Measurements from ENCODE around the gene PTK7.
"Not testable (repeated sequence)": the region's sequence is repeated elsewhere in the genome, so short reads cannot be mapped to it uniquely, and the experiment has no call there.

Gene PTK7

DNA sequence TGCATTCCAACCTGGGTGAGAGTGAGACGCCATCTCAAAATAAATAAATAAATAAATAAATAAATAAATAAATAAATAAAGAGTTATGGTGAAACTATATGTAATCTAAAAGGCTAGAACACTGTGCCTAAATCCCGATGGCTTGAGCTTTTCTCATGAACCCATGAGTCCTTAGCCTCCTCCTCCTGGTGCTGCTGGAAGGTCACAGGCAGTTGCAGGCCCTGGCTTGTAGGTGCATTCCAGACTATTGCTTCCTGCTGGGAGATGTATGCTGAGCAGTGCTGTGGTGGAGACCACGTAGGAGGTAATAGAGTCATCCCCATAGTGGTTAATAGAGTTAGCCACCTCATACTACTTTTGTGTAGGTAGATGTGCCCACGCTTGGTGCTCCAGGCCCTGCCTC is 12.5 kb downstream of the PTK7 start:
- no peak for DNase-seq

- DNase-seq = no peak
These were observed 13.4 kb downstream of the PTK7 start for GRCh38 chr6:43089467-43089866.

GRCh38 chr6:43089874-43090558 is 13.9 kb downstream of the PTK7 start:
- DNase-seq = no peak

GRCh38 chr6:43090559-43090956 is 14.4 kb downstream of the PTK7 start:
- no peak for DNase-seq

DNA sequence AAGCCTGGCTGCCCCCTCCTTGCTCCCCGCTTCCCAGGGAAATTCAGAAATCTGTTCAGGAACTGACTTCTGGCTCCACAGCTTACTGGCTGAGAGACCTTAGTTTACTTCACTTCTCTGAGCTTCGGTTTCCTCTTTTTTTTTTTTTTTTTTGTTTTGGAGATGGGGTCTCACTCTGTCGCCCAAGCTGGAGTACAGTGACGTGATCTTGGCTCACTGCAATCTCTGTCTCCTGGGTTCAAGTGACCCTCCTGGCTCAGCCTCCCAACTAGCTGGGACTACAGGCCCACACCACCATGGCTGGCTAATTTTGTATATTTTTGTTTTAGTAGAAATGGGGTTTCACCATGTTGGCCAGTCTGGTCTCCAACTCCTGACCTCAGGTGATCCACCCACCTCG is 14.9 kb downstream of the PTK7 start:
- DNase-seq = no peak

GRCh38 chr6:43091436-43091991 is 15.4 kb downstream of the PTK7 start:
- no peak for DNase-seq

GRCh38 chr6:43092635-43093034 is 16.5 kb downstream of the PTK7 start:
- no peak for DNase-seq

DNA sequence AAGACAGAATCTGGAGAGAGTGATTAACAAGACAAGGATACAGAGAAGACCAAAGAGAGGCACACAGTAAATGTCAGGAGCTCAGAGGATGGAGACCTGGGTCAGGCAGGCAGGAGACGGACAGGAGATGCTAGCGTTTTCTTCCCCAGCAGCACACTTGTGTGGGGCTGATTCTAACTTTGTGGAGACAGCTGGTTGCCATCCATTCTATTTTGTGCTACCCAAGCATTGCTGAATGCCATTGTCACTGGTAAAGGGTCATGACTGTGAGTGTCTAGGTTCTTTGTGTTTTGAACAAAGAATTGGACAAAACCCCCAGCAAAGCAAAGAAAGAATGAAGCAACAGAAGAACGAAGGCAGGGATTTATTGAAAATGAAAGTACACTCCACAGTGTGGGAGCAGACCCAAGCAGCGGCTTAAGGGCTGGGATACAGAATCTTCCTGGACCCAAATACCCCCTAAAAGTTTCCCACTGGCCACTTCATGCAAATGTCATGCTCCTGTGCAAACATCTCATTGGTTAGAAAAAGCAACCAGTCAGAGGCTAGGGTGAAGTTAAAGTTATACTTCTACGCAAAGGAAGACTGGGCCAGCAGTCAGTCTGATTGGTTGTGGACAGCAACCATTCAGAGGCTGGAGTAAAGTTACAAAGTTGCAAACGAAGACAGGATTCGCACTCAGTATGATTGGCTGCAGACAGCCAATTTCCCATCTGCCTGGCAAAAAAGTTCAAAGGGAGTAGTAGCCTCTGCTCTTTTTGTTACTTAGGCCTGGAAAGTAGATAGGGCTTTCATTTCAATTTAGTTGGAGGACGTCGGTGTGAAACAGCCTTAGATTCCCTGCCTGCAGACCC is 17.5 kb downstream of the PTK7 start:
- no peak for DNase-seq

DNA sequence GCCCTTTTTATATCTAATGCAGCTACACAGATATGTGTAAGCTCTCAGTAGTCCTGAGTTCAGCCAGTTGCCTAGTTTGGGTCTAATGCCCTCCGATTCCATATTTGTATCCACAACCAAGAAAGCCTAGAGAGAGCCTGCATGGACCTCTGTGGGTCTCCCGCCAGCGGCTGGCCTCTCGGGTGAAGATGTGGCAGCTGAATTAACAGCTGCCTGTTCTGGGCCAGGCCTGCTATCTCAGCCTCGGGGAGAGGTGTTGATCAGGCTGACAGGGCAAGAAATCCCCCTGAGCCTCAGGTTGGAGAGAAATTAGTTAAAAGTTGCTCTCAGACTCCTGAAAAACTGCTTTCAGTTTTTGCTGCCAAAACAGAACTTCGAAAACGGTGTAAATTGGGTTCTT is 19.8 kb downstream of the PTK7 start:
- no peak for DNase-seq

- DNase-seq = no peak
These were observed 20.5 kb downstream of the PTK7 start for GRCh38 chr6:43096451-43097097.

DNA sequence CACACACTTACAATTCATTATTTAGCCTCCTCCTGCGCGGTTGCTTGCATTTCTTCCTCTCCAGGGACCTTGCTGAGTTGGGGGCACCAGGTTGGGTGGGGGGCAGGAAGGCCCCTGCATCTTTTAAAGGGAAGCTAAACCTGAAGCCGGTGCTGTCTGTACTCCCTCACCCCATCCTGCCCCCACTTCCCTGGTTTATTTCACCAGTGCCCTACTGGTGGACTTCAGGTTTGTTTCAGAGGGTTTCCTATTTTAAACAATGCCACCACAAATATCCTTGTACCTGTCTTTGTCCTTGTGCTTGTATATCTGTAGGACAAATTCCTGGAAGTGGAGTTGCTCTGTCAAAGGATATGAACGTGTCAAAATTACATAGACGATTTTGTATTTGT is 21.0 kb downstream of the PTK7 start:
- DNase-seq = no peak

- no peak for DNase-seq
These were observed 21.4 kb downstream of the PTK7 start for GRCh38 chr6:43097502-43097901.

GRCh38 chr6:43101497-43101896 is 25.4 kb downstream of the PTK7 start:
- no peak for DNase-seq

DNA sequence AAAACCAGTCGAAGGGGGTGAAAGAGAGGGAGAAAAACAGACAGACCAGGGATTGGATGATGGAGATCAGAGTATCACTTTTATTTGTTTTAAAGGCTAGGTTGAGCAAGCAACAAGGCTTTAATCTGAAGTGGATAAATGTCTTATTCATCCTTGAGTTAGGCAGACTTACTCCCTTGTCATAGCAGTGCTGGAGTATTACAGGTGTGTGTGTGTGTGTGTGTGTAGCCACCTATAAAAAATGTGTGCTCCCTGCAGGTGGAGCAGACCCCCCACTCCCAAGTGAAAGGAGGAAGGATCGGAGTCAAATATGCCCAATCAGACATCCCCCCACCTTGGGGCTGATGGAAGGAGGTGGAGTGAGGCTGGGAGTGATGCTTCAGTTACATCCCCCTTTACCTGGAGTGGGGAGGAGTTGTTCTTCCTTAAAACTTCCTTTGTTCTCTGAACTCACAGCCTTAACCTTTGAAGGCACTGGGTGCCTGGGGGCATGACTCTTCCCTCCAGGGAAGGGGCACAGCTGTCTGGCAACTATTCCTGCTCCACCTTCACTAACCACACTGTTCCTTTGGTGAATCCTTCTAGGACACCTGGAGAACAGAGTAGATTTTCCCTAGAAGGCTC is 27.3 kb downstream of the PTK7 start:
- no peak for DNase-seq

DNA sequence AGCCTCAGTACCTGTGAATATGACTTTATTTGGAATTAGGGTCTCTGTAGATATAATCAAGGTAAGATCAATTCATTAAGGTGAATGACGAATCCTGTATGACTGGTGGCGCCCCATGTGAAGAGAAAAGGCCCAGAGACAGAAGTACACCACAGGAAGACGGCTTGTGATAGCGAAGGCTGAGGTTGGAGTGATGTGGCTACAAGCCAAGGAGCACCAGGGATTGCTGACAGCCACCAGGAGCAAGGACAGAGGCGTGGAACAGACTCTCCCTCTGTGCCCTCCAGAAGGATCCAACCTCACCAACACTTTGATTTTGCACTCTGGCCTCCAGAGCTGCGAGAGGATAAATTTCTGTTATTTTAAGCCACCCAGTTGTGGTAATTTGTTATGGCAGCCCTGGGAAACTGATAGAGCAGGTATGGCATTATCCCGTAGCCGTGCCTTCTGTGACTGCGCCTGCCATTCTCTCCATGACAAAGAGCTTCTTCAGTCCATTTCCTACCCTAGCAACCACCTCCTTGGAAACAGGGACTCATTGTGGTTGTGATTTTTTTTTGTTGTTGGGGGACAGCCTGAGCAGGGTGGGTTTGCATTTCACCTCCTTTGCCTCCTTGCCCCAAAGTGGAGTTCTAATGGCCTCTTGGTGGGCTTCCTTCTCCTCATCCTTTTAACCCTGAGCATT is 29.6 kb downstream of the PTK7 start:
- no peak for DNase-seq

GRCh38 chr6:43107344-43108062 is 31.4 kb downstream of the PTK7 start:
- peak; percentile 80 for DNase-seq

DNA sequence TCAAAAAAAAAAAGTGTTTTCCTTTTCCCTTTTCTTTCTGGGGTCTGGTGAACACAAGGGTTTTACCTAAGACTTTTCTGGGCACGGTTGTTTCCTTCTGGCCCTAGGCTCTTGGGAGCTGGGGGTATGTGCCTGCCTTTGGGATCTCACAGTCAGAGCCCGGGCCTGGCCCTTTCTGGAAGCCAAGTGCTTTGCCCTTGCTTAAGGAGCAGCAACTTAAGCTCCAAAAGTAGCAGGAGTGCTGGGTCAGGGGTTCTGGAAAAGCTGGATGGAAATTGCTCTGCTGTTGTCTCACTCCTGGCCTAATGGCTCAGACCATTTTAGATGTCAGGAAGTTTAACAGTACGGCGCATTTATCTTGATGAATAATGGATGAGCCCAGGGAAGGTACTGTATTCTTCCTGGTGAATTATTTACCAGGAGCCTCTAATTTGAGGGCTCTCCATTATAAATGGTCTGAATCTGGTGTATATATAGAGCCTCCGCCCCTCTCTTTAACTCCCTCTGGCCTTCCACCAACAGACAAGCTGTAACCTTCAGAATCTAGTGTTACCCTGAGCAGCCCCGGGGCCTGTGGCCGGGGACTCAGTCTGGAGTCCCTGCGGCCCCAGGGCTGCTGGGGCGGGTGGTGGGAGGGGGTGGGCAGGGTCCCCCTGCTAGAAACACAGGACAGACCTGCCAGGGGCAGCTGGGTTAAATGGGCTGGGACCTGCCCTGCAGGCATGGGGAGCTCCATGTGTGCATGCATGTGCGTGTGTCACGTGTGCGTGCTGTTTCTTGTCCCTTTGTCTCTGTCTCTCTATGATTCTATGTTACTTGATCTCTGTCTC is 37.5 kb downstream of the PTK7 start:
- DNase-seq = no peak

GRCh38 chr6:43115365-43115764 is 39.3 kb downstream of the PTK7 start:
- no peak for DNase-seq

DNA sequence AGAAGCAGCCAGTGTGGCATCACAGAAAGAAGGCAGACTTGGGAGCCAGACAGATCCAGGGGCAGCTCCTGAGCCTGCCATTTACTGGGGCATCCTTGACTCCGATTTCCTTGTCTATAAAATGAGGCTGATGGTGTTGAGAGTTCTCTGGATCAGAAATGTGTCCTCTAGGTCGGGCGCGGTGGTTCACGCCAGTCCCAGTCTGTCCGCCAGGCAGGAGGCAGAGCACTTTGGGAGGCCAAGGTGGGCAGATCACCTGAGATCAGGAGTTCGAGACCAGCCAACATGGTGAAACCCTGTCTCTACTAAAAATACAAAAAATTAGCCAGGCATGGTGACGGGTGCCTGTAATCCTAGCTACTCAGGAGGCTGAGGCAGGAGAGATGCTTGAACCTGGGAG is 41.4 kb downstream of the PTK7 start:
- DNase-seq = not testable (repeated sequence)

DNA sequence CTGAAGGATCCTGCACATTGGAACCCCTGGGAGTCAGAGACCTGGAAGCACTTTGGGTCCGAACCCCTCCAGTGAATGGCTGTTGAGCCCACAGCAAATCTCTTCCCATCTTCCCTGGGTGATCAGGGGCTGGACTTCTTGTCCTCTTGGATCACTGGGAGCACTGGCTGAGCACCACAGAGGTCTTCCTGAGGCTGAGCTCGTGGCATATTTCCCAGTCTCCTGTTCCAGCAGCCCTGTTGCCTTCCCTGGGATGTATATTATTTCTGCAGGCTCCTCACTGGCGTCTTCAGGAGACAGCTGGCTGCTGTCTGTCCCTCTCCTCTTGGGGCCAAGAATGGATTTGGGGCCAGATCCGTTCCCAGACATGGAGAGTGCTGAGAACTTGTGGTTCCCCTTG is 43.4 kb downstream of the PTK7 start:
- DNase-seq = no peak
